ENCODE results near the gene GAL3ST2.
"Not testable (repeated sequence)": the region's sequence is repeated elsewhere in the genome, so short reads cannot be mapped to it uniquely, and the experiment has no call there.

The GAL3ST2 gene

GRCh38 chr2:241833101-241833663 is 56.6 kb downstream of the GAL3ST2 start:
- H3F3A ChIP-seq (ENCODE audit: control insufficient read depth, insufficient read depth), result no peaks in the 10 kb centered on the region
- no peaks in the 10 kb centered on the region for H3K79me2 ChIP-seq (ENCODE audit: control insufficient read depth, low read length)
- 0 out of 2 replicates have a peak, but pooled peaks cover 5% of the 10 kb centered on the region for H3K9me3 ChIP-seq (ENCODE audit: control insufficient read depth, insufficient read depth, low read length)
- H3K36me3 ChIP-seq (ENCODE audit: control insufficient read depth, low read length), result no peaks in the 10 kb centered on the region
- no peak overlapping the region for H3K27ac ChIP-seq (ENCODE audit: low read depth, low read length)
- TF ChIP-seq EZH2phosphoT487 (IDR thresholded peaks at IDR 0.05; ENCODE audit: borderline replicate concordance, low read length), result no peak
- TF ChIP-seq CTCF (IDR thresholded peaks at IDR 0.05; ENCODE audit: low read depth, low read length, poor library complexity, severe bottlenecking), result no peak
- H4K20me1 ChIP-seq (ENCODE audit: control insufficient read depth, insufficient read depth, low read depth, low read length), result no peaks in the 10 kb centered on the region
- H3K4me1 ChIP-seq (ENCODE audit: control insufficient read depth, low read length), result no peaks in the 10 kb centered on the region
- H3K4me2 ChIP-seq (ENCODE audit: low read length), result no peak overlapping the region
- H3K9me2 ChIP-seq (replicated peaks; ENCODE audit: control insufficient read depth, low read length), result no peaks in the 10 kb centered on the region
- no peak overlapping the region for H3K4me3 ChIP-seq (ENCODE audit: low read length)
- peaks cover 14% of the 10 kb centered on the region for H3K27me3 ChIP-seq (ENCODE audit: control insufficient read depth, low read length)

- H3K4me3 ChIP-seq (ENCODE audit: low read length); H3K27ac ChIP-seq (ENCODE audit: low read depth, low read length): not testable (repeated sequence)
Observed at GRCh38 chr2:241833756-241834526, 57.3 kb downstream of the GAL3ST2 start.

GRCh38 chr2:241834527-241835210 is 58.0 kb downstream of the GAL3ST2 start:
- Histone ChIP-seq H4K20me1 (ENCODE audit: control insufficient read depth, insufficient read depth, low read depth, low read length) (no peaks in the 10 kb centered on the region), H3K9me3 (ENCODE audit: control insufficient read depth, insufficient read depth, low read length) (0 out of 2 replicates have a peak, but pooled peaks cover 5% of the 10 kb centered on the region), H3K36me3 (ENCODE audit: control insufficient read depth, low read length) (no peaks in the 10 kb centered on the region), H3K4me2 (ENCODE audit: low read length) (no peak overlapping the region), H3K4me1 (ENCODE audit: control insufficient read depth, low read length) (no peaks in the 10 kb centered on the region), H3K79me2 (ENCODE audit: control insufficient read depth, low read length) (no peaks in the 10 kb centered on the region), H3K27ac (ENCODE audit: low read depth, low read length) (no peak overlapping the region), H3K27me3 (ENCODE audit: control insufficient read depth, low read length) (peaks cover 20% of the 10 kb centered on the region), H3F3A (ENCODE audit: control insufficient read depth, insufficient read depth) (no peaks in the 10 kb centered on the region), H3K9me2 (replicated peaks; ENCODE audit: control insufficient read depth, low read length) (no peaks in the 10 kb centered on the region), H3K4me3 (ENCODE audit: low read length) (no peak overlapping the region)
- TF ChIP-seq CTCF (IDR thresholded peaks at IDR 0.05; ENCODE audit: low read depth, low read length, poor library complexity, severe bottlenecking), result no peak
- TF ChIP-seq EZH2phosphoT487 (IDR thresholded peaks at IDR 0.05; ENCODE audit: borderline replicate concordance, low read length), result no peak

More at GRCh38 chr2:241833756-241834526, 57.3 kb downstream of the GAL3ST2 start:
- not testable (repeated sequence) for H4K20me1 ChIP-seq (ENCODE audit: control insufficient read depth, insufficient read depth, low read depth, low read length); H3K4me1 ChIP-seq (ENCODE audit: control insufficient read depth, low read length); H3F3A ChIP-seq (ENCODE audit: control insufficient read depth, insufficient read depth); H3K36me3 ChIP-seq (ENCODE audit: control insufficient read depth, low read length); H3K79me2 ChIP-seq (ENCODE audit: control insufficient read depth, low read length); H3K9me2 ChIP-seq (replicated peaks; ENCODE audit: control insufficient read depth, low read length); H3K9me3 ChIP-seq (ENCODE audit: control insufficient read depth, insufficient read depth, low read length); H3K4me2 ChIP-seq (ENCODE audit: low read length)
- H3K27me3 ChIP-seq (ENCODE audit: control insufficient read depth, low read length), result peaks cover 20% of the 10 kb centered on the region

- no peaks in the 10 kb centered on the region for H3K9me2 ChIP-seq (replicated peaks; ENCODE audit: control insufficient read depth, low read length)
- H3K4me2 ChIP-seq (ENCODE audit: low read length), result no peak overlapping the region
- H3K79me2 ChIP-seq (ENCODE audit: control insufficient read depth, low read length), result no peaks in the 10 kb centered on the region
- no peaks in the 10 kb centered on the region for H3F3A ChIP-seq (ENCODE audit: control insufficient read depth, insufficient read depth)
- no peak overlapping the region for H3K4me3 ChIP-seq (ENCODE audit: low read length)
- 0 out of 2 replicates have a peak, but pooled peaks cover 5% of the 10 kb centered on the region for H3K9me3 ChIP-seq (ENCODE audit: control insufficient read depth, insufficient read depth, low read length)
- no peak overlapping the region for H3K27ac ChIP-seq (ENCODE audit: low read depth, low read length)
- TF ChIP-seq EZH2phosphoT487 (IDR thresholded peaks at IDR 0.05; ENCODE audit: borderline replicate concordance, low read length), result no peak
- TF ChIP-seq CTCF (IDR thresholded peaks at IDR 0.05; ENCODE audit: low read depth, low read length, poor library complexity, severe bottlenecking), result no peak
- H3K36me3 ChIP-seq (ENCODE audit: control insufficient read depth, low read length), result no peaks in the 10 kb centered on the region
- no peaks in the 10 kb centered on the region for H4K20me1 ChIP-seq (ENCODE audit: control insufficient read depth, insufficient read depth, low read depth, low read length)
- H3K4me1 ChIP-seq (ENCODE audit: control insufficient read depth, low read length), result no peaks in the 10 kb centered on the region
- H3K27me3 ChIP-seq (ENCODE audit: control insufficient read depth, low read length), result peaks cover 20% of the 10 kb centered on the region
Observed at GRCh38 chr2:241835611-241836010, 59.0 kb downstream of the GAL3ST2 start.

All from DOHH2 (cell line).